Fibroblast of skin of back (primary cell): ENCODE data around the gene SEC14L1.
"Not testable (repeated sequence)": the region's sequence is repeated elsewhere in the genome, so short reads cannot be mapped to it uniquely, and the experiment has no call there.

ENCODE experiments used
- DNase-seq: peaks from one replicate; pipeline ENCODE4 v3.0.0-alpha.2; 2013

The SEC14L1 gene

GRCh38 chr17:77240976-77241375, 100.2 kb downstream of the SEC14L1 start:
- DNase-seq, result no peak

- no peak for DNase-seq
Measured at GRCh38 chr17:77242118-77242851, 101.5 kb downstream of the SEC14L1 start.

- DNase-seq, result no peak
Measured at GRCh38 chr17:77245162-77245926, 104.6 kb downstream of the SEC14L1 start.

- DNase-seq, result no peak
Measured at GRCh38 chr17:77246110-77247047, 105.6 kb downstream of the SEC14L1 start.

GRCh38 chr17:77247048-77247541, 106.3 kb downstream of the SEC14L1 start:
- peak; percentile 74 for DNase-seq

GRCh38 chr17:77247609-77248008, 106.8 kb downstream of the SEC14L1 start:
- DNase-seq, result no peak

- no peak for DNase-seq
Measured at GRCh38 chr17:77248216-77249114, 107.7 kb downstream of the SEC14L1 start.

GRCh38 chr17:77251622-77252183, 110.9 kb downstream of the SEC14L1 start:
- no peak for DNase-seq

- peak; percentile 41 for DNase-seq
Measured at GRCh38 chr17:77252306-77252705, 111.5 kb downstream of the SEC14L1 start.

- DNase-seq, result no peak
Measured at GRCh38 chr17:77253611-77254051, 112.9 kb downstream of the SEC14L1 start.

- peak; percentile 92 for DNase-seq
Measured at GRCh38 chr17:77254951-77255825, 114.4 kb downstream of the SEC14L1 start.

- DNase-seq, result not testable (repeated sequence)
Measured at GRCh38 chr17:77255970-77256369, 115.2 kb downstream of the SEC14L1 start.

GRCh38 chr17:77256710-77257109, 115.9 kb downstream of the SEC14L1 start:
- DNase-seq, result no peak

GRCh38 chr17:77257169-77257568, 116.4 kb downstream of the SEC14L1 start:
- no peak for DNase-seq

GRCh38 chr17:77257596-77258458, 117.1 kb downstream of the SEC14L1 start:
- no peak for DNase-seq

- DNase-seq, result no peak
Measured at GRCh38 chr17:77258638-77259037, 117.9 kb downstream of the SEC14L1 start.

GRCh38 chr17:77264617-77265230, 124.0 kb downstream of the SEC14L1 start:
- no peak for DNase-seq

GRCh38 chr17:77266213-77266612, 125.4 kb downstream of the SEC14L1 start:
- DNase-seq, result no peak
